ENCODE measurements around the gene SSH3.
A peak's percentile ranks its signal among the peaks of the same experiment; 100 is the strongest.

Gene SSH3

DNA sequence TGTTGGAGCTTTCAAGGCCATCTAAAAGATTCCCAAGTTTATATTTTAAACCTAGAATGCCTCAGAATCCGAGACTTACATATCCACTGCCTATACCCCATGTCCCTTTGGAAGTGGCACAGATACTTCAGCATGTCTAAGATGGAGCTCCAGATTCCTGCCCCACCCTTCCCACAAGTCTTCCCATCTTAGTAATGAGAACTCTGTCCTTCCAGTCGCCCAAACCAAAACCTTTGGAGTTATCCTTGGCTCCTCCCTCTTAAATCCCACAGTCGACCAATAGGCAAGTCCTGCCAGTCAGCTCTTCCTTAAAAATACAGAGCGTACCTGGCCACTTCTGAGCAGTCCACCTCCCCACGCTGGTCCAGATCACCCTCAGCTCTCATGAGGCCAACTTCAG lies 45.7 kb downstream of the SSH3 start:
- no peak for DNase-seq (ENCODE audit: low spot score)

DNA sequence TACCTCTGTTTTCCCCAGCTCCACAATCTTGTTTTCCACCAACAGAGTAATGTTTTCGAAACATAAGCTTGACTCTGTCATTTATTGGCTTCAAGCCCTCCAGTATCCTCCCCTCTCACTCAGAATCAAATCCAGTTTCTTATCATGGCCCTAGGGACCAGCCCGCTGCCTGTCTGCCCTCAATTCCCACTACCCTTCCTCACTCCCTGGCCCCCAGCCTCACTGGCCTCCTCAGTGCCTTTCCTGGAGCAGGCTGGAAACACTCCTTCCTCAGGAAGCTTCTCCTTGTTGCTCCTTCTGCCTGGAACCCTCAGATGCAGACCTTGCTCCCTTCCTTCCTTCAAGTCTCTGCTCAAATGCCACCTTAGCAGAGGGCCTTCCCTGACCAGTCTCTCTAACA lies 46.1 kb downstream of the SSH3 start:
- no peak for DNase-seq (ENCODE audit: low spot score)

GRCh38 chr11:67349928-67350465 lies 46.7 kb downstream of the SSH3 start:
- DNase-seq (ENCODE audit: low spot score) = no peak

- peak; percentile 77 for DNase-seq (ENCODE audit: low spot score)
Measured at GRCh38 chr11:67351275-67352005, 48.1 kb downstream of the SSH3 start.

DNA sequence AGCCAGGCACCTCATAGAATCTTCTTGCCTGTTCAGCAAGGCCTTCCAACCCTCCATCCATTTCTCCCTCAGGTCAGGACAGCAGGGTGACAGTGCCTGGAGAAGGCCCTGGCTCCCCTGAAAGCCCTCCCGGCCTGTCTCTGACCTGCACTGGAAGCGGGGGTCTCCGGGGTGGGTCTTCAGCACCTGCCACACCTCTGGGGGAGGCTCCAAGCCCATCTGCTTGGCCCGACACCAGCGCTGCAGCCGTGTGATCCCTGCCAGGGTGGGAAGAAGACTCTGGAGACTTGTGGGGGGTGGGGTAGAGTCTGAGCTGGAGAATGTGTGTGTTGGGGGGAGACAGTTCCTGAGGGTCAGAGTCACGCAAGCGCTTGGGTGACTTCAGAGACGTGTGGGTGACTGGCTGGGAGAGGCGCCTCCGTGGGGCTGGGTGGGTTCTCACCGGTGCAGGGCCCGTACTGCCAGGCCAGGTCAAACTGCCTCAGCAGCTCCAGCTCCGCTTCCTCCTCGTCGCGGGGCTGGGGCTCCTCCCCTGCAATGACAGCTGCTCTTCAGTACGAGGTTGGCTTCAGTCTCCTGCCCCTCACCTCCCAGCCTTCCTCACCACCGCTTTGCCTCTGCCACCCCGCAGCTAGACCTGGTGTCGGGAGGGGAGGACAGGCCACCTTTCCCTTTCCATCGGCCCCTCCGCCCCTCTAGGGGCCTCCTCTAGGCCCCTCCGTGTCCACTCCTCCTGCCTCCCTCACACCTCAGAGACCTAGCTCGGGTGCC lies 49.4 kb downstream of the SSH3 start:
- DNase-seq (ENCODE audit: low spot score) = no peak

DNA sequence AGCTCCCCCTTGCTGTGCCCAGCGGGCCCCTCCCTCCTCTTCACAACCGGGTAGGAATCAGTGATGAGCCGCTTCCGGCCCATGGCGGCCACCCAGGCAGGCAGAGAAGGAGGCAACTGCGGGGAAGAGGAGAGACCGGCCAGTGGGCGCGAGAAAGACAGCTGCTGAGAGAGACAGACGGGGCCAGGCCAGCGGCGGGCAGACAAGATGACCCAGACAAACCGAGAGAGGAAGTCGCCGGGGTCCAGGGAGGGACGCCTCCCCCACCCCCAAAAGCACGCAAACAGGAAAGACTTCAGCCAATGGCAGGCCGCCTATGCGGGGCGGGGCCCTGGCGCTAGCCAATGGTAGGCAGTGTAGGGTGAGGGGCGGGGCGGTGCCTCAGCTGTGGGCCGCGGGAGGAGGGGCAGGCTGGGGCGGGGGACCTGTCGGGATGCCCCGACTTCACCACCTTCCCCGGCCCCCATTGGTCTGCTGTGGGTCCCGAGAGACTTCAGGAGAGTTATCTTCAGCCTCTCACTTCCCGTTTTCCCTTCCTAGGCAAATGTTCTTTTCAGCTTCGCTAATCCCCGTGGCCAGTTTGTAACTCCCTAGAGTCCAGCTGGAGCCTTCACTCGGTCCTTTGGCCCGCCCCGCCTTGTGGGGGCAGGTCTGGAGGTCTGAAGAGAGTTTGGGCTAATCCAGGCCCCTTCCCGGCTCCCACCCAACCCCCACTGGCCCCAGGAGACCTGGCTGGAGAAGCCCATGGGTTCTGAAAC lies 50.2 kb downstream of the SSH3 start, which contains the start of gene POLD4:
Gene POLD4, minus strand, starts transcription at position 230 of the 758 bp plus-strand sequence. Its CDS starts 147 bp downstream, at position 83.
- DNase-seq (ENCODE audit: low spot score) = peak; percentile 98

- DNase-seq (ENCODE audit: low spot score) = no peak
Measured at GRCh38 chr11:67354075-67355022, 51.0 kb downstream of the SSH3 start.

- DNase-seq (ENCODE audit: low spot score) = no peak
Measured at GRCh38 chr11:67355023-67355793, 51.9 kb downstream of the SSH3 start.

DNA sequence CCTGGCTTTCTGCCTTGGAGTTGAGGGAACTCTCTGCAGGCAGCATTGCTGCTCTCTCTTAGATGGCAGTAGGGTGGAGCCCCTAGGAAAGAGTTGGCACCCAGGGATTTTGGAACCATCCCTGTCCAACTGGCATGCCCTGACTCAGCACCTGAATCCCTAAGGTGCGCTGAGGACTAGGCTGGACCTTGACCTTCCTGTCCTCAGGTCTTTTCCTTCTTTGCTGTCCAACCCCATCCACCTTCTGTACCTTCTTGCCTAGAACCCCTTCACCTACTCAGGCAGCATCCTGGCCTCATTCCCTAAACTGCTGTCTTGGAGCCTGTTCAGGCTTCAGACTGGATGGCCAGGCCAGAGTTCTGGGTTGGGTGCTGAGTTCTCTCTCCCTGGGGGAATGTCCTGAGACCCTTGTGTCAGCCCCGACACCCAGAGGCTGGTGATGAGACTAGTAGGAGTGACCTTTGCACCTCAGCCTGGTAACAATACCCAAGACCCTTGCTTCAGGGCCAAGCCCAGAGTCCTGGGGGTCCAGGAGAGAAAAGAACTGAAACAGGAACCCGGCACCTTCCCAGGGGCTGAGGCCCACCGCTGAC lies 52.6 kb downstream of the SSH3 start:
- no peak for DNase-seq (ENCODE audit: low spot score)

DNA sequence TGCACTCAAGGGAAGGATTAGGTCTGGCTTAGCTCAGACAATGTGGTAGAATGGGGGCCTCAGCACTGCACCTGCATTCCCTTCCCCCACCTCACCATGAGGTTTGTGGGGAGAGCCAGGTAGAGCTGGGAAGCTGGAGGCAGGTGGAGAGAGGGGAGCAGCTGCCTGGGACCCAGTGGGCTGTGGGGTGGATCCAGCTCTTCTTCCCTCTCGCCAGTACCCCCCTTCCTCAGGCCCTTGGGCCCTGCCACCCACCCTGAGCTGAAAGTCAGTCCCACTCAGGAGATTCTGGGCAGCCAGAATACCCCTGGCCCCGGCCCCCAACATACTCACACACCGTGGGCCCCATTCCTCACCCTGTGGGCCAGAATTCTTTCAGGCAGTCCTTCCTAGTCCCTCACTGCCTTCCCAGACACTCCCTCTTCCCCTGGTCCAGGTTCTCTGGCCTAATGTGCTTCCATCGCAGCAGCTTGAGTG lies 53.1 kb downstream of the SSH3 start:
- DNase-seq (ENCODE audit: low spot score) = no peak

DNA sequence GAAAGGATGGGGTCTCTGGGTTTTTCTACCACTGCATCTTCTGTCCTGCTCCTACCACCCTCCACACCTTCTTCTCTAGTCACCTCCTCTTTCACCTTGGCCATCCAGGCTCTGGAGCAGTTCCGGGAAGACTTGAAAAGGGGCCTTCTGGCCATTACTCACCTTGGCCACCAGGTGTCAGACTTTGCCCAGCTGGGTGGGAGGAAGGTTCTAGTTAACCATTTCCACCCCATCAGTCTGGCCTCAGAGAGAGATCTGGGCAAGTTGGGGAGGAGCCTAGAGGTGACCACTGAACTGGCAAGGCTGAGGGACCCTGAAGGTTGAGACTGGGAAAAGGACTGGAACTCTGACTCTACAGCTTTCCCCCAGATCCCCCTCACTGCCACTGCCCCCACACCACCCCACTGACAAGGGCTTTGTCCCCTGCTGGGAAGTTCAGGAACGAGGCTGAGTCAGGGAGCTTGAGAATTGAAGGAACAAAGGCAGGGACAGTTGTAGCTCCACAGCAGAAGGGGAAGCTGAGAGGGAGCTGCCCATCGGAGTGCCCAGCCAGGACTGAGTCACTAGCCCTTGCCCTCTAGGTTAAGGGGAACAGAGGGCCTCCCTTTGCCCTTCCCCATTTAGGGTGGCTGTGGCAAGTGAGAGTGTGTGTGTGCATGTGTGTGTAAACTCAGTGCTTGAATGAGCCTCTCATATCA lies 53.7 kb downstream of the SSH3 start:
- DNase-seq (ENCODE audit: low spot score) = peak; percentile 82

GRCh38 chr11:67357831-67358670 lies 54.7 kb downstream of the SSH3 start:
- no peak for DNase-seq (ENCODE audit: low spot score)

Data from ecto neural progenitor cell (in vitro differentiated cells).